ENCODE results near the gene CDK2. TPM values are rescaled to one million over a fixed set of nuclear protein-coding genes. Genes with fewer than 3 reads are reported as not detected.

Gene CDK2
- total and polyA plus RNA-seq, 9 of the 15 experiments (the other 6 are each of a cell fraction or from before 2014, with no cell fraction given) = 17.4 to 213 (median 109) TPM

DNA sequence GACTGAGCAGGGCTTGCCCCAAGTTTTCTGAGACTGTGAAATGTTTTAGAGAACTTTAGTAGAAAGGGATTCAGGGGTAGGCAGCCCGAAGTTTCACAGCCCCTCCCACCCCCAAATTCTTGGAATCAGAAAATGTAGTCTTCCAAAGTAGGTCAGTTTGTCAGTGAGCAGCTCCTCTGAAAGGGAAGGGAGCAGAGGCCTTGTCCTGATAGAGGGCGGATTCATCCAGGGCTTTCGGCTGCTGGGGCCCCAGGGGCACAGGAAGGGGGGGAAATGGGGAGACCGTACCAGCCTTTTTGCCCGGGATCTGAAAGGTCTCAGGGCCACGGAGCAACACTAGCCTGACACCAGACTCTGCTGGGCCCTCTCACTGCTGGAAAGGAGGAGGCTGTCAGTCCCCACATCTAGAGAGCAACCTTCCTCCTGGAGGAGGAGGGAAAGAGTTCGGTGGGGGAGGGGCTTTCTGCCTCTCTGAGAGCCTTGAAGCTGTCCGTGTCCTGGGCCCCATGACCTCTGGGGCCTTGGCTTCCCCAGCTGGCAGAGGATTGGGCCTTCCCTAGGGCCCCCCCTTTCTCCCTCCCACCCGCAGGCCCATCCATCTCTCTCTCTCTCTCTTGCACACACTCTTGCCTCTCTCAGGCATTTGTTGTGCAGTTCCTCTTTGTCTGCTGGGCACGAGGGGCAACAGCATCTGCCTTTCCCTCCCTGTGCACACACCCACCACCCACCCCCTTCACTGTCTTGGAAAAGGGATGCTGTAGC is 54.0 kb downstream of the CDK2 start, which contains the start of gene IKZF4 (continued):
- TF ChIP-seq, protein P1, sequence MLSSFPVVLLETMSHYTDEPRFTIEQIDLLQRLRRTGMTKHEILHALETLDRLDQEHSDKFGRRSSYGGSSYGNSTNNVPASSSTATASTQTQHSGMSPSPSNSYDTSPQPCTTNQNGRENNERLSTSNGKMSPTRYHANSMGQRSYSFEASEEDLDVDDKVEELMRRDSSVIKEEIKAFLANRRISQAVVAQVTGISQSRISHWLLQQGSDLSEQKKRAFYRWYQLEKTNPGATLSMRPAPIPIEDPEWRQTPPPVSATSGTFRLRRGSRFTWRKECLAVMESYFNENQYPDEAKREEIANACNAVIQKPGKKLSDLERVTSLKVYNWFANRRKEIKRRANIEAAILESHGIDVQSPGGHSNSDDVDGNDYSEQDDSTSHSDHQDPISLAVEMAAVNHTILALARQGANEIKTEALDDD (IDR thresholded peaks at IDR 0.05) = no peak
- peak in 1 of 2 experiments; percentile 14; a peak in 1 of 4 replicates for TF ChIP-seq RCOR1 (IDR thresholded peaks at IDR 0.05; ENCODE audit: borderline replicate concordance in 1 of 2, low read depth in 2 of 2, low read length in 2 of 2)
- peak; percentile 35; the same call in 1 of the 2 replicates for TF ChIP-seq RB1 (IDR thresholded peaks at IDR 0.05; ENCODE audit: low read depth)
- TF ChIP-seq, protein P2, sequence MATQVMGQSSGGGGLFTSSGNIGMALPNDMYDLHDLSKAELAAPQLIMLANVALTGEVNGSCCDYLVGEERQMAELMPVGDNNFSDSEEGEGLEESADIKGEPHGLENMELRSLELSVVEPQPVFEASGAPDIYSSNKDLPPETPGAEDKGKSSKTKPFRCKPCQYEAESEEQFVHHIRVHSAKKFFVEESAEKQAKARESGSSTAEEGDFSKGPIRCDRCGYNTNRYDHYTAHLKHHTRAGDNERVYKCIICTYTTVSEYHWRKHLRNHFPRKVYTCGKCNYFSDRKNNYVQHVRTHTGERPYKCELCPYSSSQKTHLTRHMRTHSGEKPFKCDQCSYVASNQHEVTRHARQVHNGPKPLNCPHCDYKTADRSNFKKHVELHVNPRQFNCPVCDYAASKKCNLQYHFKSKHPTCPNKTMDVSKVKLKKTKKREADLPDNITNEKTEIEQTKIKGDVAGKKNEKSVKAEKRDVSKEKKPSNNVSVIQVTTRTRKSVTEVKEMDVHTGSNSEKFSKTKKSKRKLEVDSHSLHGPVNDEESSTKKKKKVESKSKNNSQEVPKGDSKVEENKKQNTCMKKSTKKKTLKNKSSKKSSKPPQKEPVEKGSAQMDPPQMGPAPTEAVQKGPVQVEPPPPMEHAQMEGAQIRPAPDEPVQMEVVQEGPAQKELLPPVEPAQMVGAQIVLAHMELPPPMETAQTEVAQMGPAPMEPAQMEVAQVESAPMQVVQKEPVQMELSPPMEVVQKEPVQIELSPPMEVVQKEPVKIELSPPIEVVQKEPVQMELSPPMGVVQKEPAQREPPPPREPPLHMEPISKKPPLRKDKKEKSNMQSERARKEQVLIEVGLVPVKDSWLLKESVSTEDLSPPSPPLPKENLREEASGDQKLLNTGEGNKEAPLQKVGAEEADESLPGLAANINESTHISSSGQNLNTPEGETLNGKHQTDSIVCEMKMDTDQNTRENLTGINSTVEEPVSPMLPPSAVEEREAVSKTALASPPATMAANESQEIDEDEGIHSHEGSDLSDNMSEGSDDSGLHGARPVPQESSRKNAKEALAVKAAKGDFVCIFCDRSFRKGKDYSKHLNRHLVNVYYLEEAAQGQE (IDR thresholded peaks at IDR 0.05; ENCODE audit: borderline replicate concordance) = no peak
- TF ChIP-seq, protein P2 (CRISPR knock-in tag; IDR thresholded peaks at IDR 0.05; ENCODE audit: low read depth) = no peak
- 0 out of 2 replicates have a peak, but pooled peaks have one; percentile 59 for TF ChIP-seq BACH1 (tag; IDR thresholded peaks at IDR 0.05)
- no peak for TF ChIP-seq MBD2 (IDR thresholded peaks at IDR 0.05; ENCODE audit: borderline replicate concordance, low read depth)
- TF ChIP-seq TBL1XR1 (IDR thresholded peaks at IDR 0.05; ENCODE audit: low read length in 2 of 2) = peak in 1 of 2 experiments; percentile 32; a peak in 1 of 4 replicates
- TF ChIP-seq ATF7 (IDR thresholded peaks at IDR 0.05) = no peak
- TF ChIP-seq ZNF174 (CRISPR knock-in tag; IDR thresholded peaks at IDR 0.05) = no peak
- no peak for TF ChIP-seq ZNF41 (CRISPR knock-in tag; conservative IDR thresholded peaks at IDR 0.05)
- peak; percentile 33; the same call in 1 of the 2 replicates for TF ChIP-seq SP1 (CRISPR knock-in tag; IDR thresholded peaks at IDR 0.05)
- 0 out of 2 replicates have a peak, but pooled peaks have one; percentile 6 for TF ChIP-seq NFIC (IDR thresholded peaks at IDR 0.05)
- no peak for TF ChIP-seq SMARCA4 (IDR thresholded peaks at IDR 0.05)
- 0 out of 2 replicates have a peak, but pooled peaks have one; percentile 18 for TF ChIP-seq NCOA6 (IDR thresholded peaks at IDR 0.05)
- TF ChIP-seq, protein P3, sequence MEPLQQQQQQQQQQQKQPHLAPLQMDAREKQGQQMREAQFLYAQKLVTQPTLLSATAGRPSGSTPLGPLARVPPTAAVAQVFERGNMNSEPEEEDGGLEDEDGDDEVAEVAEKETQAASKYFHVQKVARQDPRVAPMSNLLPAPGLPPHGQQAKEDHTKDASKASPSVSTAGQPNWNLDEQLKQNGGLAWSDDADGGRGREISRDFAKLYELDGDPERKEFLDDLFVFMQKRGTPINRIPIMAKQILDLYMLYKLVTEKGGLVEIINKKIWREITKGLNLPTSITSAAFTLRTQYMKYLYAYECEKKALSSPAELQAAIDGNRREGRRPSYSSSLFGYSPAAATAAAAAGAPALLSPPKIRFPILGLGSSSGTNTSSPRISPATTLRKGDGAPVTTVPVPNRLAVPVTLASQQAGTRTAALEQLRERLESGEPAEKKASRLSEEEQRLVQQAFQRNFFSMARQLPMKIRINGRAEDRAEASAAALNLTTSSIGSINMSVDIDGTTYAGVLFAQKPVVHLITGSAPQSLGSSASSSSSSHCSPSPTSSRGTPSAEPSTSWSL (CRISPR knock-in tag; IDR thresholded peaks at IDR 0.05; ENCODE audit: borderline replicate concordance) = no peak
- no peak for TF ChIP-seq EP400 (IDR thresholded peaks at IDR 0.05)
